K562 (cell line): ENCODE data around the gene CTIF. TPM values are rescaled to one million over a fixed set of nuclear protein-coding genes. Genes with fewer than 3 reads are reported as not detected.

Experiments used
- ATAC-seq: fragments of 200-7000 bp; cut with Tn5 transposase; 3 replicates; pipeline ENCODE4 v1.9.1; 2020; ENCODE audit warnings: moderate library complexity
- BruUV-seq: library from RNA; stranded (reverse); fragments of 400-500 nt; replicated peaks from 2 replicates; lab custom pipeline; 2021; lab: Mats Ljungman, UMichigan
- CTCF ChIA-PET: fragments of 300-600 bp; formaldehyde crosslinking; extraction: SDS; loops from one replicate; lab custom pipeline; 2021; ENCODE audit warnings: low intra/inter-chr PET ratio; lab: Yijun Ruan, JAX
- POLR2A ChIA-PET: fragments of 300-600, 350-650 bp; sonication (Branson Sonifier 250); formaldehyde crosslinking; extraction: SDS; loops from one replicate; lab custom pipeline; 2021; ENCODE audit warnings: antibody characterized with exemption, inconsistent platforms; lab: Yijun Ruan, JAX
- DNase-seq, 4 experiments: peaks; one replicate each; pipeline versions ENCODE4 v3.0.0 to v3.0.0-alpha.2; 2011 to 2018; ENCODE audit warnings: low spot score in 3 of 4, mixed read lengths in 3 of 4; ENCODE audit errors: extremely low read depth in 1 of 4
- FAIRE-seq: peaks from 2 replicates; lab custom pipeline; 2011; peaks lifted over from hg19 to GRCh38; lab: Jason Lieb, UNC
- H2AFZ ChIP-seq: 2 replicates; pipeline ENCODE4 v1.6.0; 2011; ENCODE audit warnings: low read depth, low read length, control low read depth, inconsistent platforms
- H3K27ac ChIP-seq: fragments of 200-600 bp; 3 replicates; pipeline ENCODE4 v1.8.0; 2011; ENCODE audit warnings: low read depth, mild to moderate bottlenecking, control low read depth, inconsistent platforms, low read length, moderate library complexity, mixed read lengths; ENCODE audit errors: extremely low read depth
- H3K27me3 ChIP-seq, 2 experiments: fragments of 300-600 bp in 1 of 2; 2 replicates in 1 of 2; 3 replicates in 1 of 2; pipeline versions ENCODE4 v1.6.0 to v1.8.0; 2011; ENCODE audit warnings: inconsistent platforms in 2 of 2, low read length in 2 of 2, mild to moderate bottlenecking in 1 of 2, mixed read lengths in 1 of 2, moderate library complexity in 1 of 2; ENCODE audit not compliant: control insufficient read depth in 2 of 2, insufficient read depth in 2 of 2
- H3K36me3 ChIP-seq: fragments of 300-600 bp; 3 replicates; pipeline ENCODE4 v1.8.0; 2011; ENCODE audit warnings: mild to moderate bottlenecking, low read length, inconsistent platforms; ENCODE audit not compliant: control insufficient read depth, insufficient read depth
- H3K4me1 ChIP-seq, 2 experiments: fragments of 200-600 bp in 1 of 2; replicated peaks in 1 of 2; 2 replicates in 1 of 2; 3 replicates in 1 of 2; pipeline versions ENCODE4 v1.5.1 to v1.8.0; 2011; ENCODE audit warnings: inconsistent platforms in 2 of 2, low read length in 2 of 2, mild to moderate bottlenecking in 1 of 2, mixed read lengths in 1 of 2, moderate library complexity in 1 of 2; ENCODE audit not compliant: control insufficient read depth in 2 of 2, insufficient read depth in 2 of 2
- H3K4me2 ChIP-seq: 2 replicates; pipeline ENCODE4 v1.6.1; 2011; ENCODE audit warnings: low read length, control low read depth, inconsistent platforms, mixed read lengths; ENCODE audit not compliant: insufficient read depth
- H3K4me3 ChIP-seq: fragments of 200-600 bp; sonication (generic), shearing (Covaris generic); 2 replicates; pipeline ENCODE4 v1.5.1; 2016; ENCODE audit warnings: control low read depth, inconsistent platforms
- H3K79me2 ChIP-seq: fragments of 200-600 bp; 3 replicates; pipeline ENCODE4 v1.8.0; 2011; ENCODE audit warnings: low read length, inconsistent platforms; ENCODE audit not compliant: control insufficient read depth, insufficient read depth
- H3K9ac ChIP-seq, 2 experiments: 2 replicates each; pipeline versions ENCODE4 v1.6.0 to v1.6.1; 2011; ENCODE audit warnings: low read depth in 2 of 2, low read length in 2 of 2, control low read depth in 1 of 2, inconsistent platforms in 1 of 2, mild to moderate bottlenecking in 1 of 2, mixed read lengths in 1 of 2; ENCODE audit not compliant: insufficient read depth in 1 of 2
- H3K9me1 ChIP-seq: one replicate; pipeline ENCODE4 v1.6.0; 2011; ENCODE audit warnings: inconsistent platforms, mild to moderate bottlenecking, low read length, moderate library complexity; ENCODE audit not compliant: control insufficient read depth, insufficient read depth
- H3K9me3 ChIP-seq: replicated peaks from 2 replicates; pipeline ENCODE4 v1.5.1; 2011; ENCODE audit warnings: low read depth, low read length, inconsistent platforms; ENCODE audit not compliant: control insufficient read depth, insufficient read depth
- H4K20me1 ChIP-seq: replicated peaks from 2 replicates; pipeline ENCODE4 v1.6.1; 2011; ENCODE audit warnings: low read length, inconsistent platforms, mixed read lengths; ENCODE audit not compliant: control insufficient read depth, insufficient read depth
- CBFA2T3 ChIP-seq: fragments of 450-650 bp; IDR thresholded peaks from 2 replicates; pipeline ENCODE4 v1.6.1; 2017
- CBX5 ChIP-seq: IDR thresholded peaks from 2 replicates; pipeline ENCODE4 v1.6.1; 2014; ENCODE audit warnings: low read depth, borderline replicate concordance
- CREBBP ChIP-seq: IDR thresholded peaks from one replicate; pipeline ENCODE4 v1.6.1; 2012; ENCODE audit warnings: low read depth, mild to moderate bottlenecking, control low read depth, inconsistent platforms, low read length
- EP300 ChIP-seq: IDR thresholded peaks from 2 replicates; pipeline ENCODE4 v1.6.1; 2012; ENCODE audit warnings: low read length, improper control_type of control experiment
- FOS ChIP-seq: IDR thresholded peaks from 3 replicates; pipeline ENCODE4 v1.6.1; 2011; ENCODE audit not compliant: insufficient read length; ENCODE audit errors: extremely low read depth
- FOXK2 ChIP-seq, 2 experiments: fragments of 450-650 bp; IDR thresholded peaks in 1 of 2; conservative IDR thresholded peaks in 1 of 2; 2 replicates each; pipeline ENCODE4 v1.6.1; 2016; ENCODE audit warnings: low read depth in 2 of 2, mild to moderate bottlenecking in 1 of 2
- MYC ChIP-seq, 2 experiments: fragments of 250-450 bp in 1 of 2; sonication (Bioruptor Pico) in 1 of 2; IDR thresholded peaks; 2 replicates each; pipeline versions ENCODE4 v1.5.1 to v1.6.1; 2012 to 2021; ENCODE audit warnings: low read depth in 2 of 2, borderline replicate concordance in 1 of 2, improper control_type of control experiment in 1 of 2, low read length in 1 of 2, mild to moderate bottlenecking in 1 of 2, moderate library complexity in 1 of 2
- PRPF4 ChIP-seq: fragments of 200-400 bp; formaldehyde crosslinking; IDR thresholded peaks from one replicate; pipeline ENCODE4 v1.6.1; 2017; ENCODE audit warnings: low read length, low read depth, mild to moderate bottlenecking; ENCODE audit not compliant: insufficient read depth, poor library complexity, severe bottlenecking
- SRSF1 ChIP-seq: fragments of 200-400 bp; formaldehyde crosslinking; IDR thresholded peaks from 2 replicates; pipeline ENCODE4 v1.6.1; 2017; ENCODE audit warnings: mild to moderate bottlenecking, low read depth, low read length, moderate library complexity
- TAL1 ChIP-seq: fragments of 450-650 bp; IDR thresholded peaks from 2 replicates; pipeline ENCODE4 v1.6.1; 2016; ENCODE audit warnings: mild to moderate bottlenecking
- ZNF584 ChIP-seq: fragments of 200-800 bp; sonication (Bioruptor generic); IDR thresholded peaks from 2 replicates; pipeline ENCODE4 v1.6.1; 2016; ENCODE audit warnings: low read depth, mild to moderate bottlenecking, missing genetic modification characterization, missing compliant biosample characterization
- ZNF740 ChIP-seq, 3 experiments: fragments of 200-800 bp in 1 of 3; sonication (Bioruptor generic) in 1 of 3; sonication (generic) in 1 of 3; formaldehyde crosslinking in 1 of 3; IDR thresholded peaks; 2 replicates each; pipeline versions ENCODE4 v1.6.1 to v1.8.0; 2016 to 2022; ENCODE audit warnings: mild to moderate bottlenecking in 2 of 3, missing compliant biosample characterization in 2 of 3, missing genetic modification characterization in 2 of 3, missing genetic modification reagents in 1 of 3
- WGBS: fragments of 100-300 bp; shearing (Covaris generic); methylation state at CpG from one replicate; pipeline ENCODE4 v1.1.6; 2016; ENCODE audit warnings: low coverage, mixed read lengths; ENCODE audit not compliant: insufficient coverage; ENCODE audit errors: missing lambda C conversion rate; 5-methylcytosine and 5-hydroxymethylcytosine counted together
- in situ Hi-C: fragments of 300-500 bp; cut with MboI; formaldehyde crosslinking; loops from 4 replicates; pipeline ENCODE4 v1.15.0; 2018; ENCODE audit warnings: inconsistent platforms, mixed read lengths
- intact Hi-C: fragments of 100-400 bp; cut with micrococcal nuclease; formaldehyde crosslinking; loops from 2 replicates; pipeline ENCODE4 v1.14.2; 2022
- polyA plus RNA-seq, 8 experiments: library from polyadenylated mRNA; depleted of rRNA in 4 of 8; stranded (reverse) in 5 of 8; unstranded in 3 of 8; fragments of >200 nt; fragmentation: Nextera tagmentation in 2 of 8; fragmentation: Illumina TruSeq in 1 of 8; extraction: Ambion mirVana in 2 of 8; extraction: Trizol in 1 of 8; gene quantifications; 2 replicates each; pipeline versions ENCODE4 v1.2.1 to v1.2.3, GENCODE V29; 2011 to 2014; ENCODE audit warnings: inconsistent platforms in 1 of 8, missing spikeins in 1 of 8
- total RNA-seq, 7 experiments: library from RNA; depleted of rRNA in 6 of 7; stranded (reverse); fragments of >200 nt in 6 of 7; fragmentation: Illumina TruSeq in 2 of 7; extraction: Trizol in 2 of 7; gene quantifications; 2 replicates each; pipeline versions ENCODE4 v1.2.1 to v1.2.3, GENCODE V29; 2011 to 2021; ENCODE audit warnings: low replicate concordance in 1 of 7
- TF ChIP-seq, protein P1 (sequence below): sonication (generic); formaldehyde crosslinking; IDR thresholded peaks from 2 replicates; pipeline ENCODE4 v1.8.0; 2023; ENCODE audit warnings: mild to moderate bottlenecking, missing genetic modification reagents
- TF ChIP-seq, protein P2 (sequence below): sonication (generic); formaldehyde crosslinking; IDR thresholded peaks from 2 replicates; pipeline ENCODE4 v1.8.1; 2023; ENCODE audit warnings: mild to moderate bottlenecking, missing genetic modification reagents, moderate library complexity
- TF ChIP-seq, protein P3 (sequence below): fragments of 450-650 bp; IDR thresholded peaks from 2 replicates; pipeline ENCODE4 v1.6.1; 2016; ENCODE audit warnings: missing biosample characterization, missing genetic modification characterization

The CTIF gene
- total and polyA plus RNA-seq, 9 of the 15 experiments (the other 6 are each of a cell fraction or from before 2014, with no cell fraction given) = 0.17 to 11.5 (median 2.2) TPM

DNA sequence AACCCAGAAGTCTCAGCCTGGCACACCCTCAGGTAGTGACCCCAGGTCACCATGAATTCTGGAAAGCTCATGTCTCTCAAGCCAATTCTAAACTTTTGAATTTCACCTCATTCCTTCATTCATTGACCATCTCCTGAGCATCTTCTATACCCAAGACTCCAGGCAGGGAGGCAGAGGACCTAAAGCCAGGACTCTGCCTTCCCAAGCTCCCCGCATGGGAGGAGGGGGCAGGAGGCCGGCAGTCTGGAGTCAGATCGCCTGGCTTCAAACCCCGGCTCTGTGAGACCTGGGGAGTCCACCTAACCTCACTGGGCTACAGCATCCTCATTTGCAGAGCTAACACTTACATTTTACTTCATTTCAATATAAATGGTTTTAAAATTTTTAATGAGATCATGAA, 352.9 kb downstream of the CTIF start:
- TF ChIP-seq MYC (IDR thresholded peaks at IDR 0.05; ENCODE audit: low read depth, low read length) (no peak), MYC (CRISPR knock-in tag; IDR thresholded peaks at IDR 0.05; ENCODE audit: borderline replicate concordance, low read depth) (no peak), CBFA2T3 (no peak), CREBBP (no peak), CBX5 (no peak), PRPF4 (no peak), FOS (no peak), EP300 (no peak), TAL1 (no peak), SRSF1 (no peak), ZNF740 (CRISPR knock-in tag; IDR thresholded peaks at IDR 0.05) (no peak), ZNF740 (tag; IDR thresholded peaks at IDR 0.05) (no peak), FOXK2 (conservative IDR thresholded peaks at IDR 0.05 in 1 of 2, IDR thresholded peaks at IDR 0.05 in 1 of 2; ENCODE audit: low read depth in 2 of 2) (no peak), ZNF584 (no peak)
- TF ChIP-seq, protein P1, sequence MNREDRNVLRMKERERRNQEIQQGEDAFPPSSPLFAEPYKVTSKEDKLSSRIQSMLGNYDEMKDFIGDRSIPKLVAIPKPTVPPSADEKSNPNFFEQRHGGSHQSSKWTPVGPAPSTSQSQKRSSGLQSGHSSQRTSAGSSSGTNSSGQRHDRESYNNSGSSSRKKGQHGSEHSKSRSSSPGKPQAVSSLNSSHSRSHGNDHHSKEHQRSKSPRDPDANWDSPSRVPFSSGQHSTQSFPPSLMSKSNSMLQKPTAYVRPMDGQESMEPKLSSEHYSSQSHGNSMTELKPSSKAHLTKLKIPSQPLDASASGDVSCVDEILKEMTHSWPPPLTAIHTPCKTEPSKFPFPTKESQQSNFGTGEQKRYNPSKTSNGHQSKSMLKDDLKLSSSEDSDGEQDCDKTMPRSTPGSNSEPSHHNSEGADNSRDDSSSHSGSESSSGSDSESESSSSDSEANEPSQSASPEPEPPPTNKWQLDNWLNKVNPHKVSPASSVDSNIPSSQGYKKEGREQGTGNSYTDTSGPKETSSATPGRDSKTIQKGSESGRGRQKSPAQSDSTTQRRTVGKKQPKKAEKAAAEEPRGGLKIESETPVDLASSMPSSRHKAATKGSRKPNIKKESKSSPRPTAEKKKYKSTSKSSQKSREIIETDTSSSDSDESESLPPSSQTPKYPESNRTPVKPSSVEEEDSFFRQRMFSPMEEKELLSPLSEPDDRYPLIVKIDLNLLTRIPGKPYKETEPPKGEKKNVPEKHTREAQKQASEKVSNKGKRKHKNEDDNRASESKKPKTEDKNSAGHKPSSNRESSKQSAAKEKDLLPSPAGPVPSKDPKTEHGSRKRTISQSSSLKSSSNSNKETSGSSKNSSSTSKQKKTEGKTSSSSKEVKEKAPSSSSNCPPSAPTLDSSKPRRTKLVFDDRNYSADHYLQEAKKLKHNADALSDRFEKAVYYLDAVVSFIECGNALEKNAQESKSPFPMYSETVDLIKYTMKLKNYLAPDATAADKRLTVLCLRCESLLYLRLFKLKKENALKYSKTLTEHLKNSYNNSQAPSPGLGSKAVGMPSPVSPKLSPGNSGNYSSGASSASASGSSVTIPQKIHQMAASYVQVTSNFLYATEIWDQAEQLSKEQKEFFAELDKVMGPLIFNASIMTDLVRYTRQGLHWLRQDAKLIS (CRISPR knock-in tag) = no peak
- TF ChIP-seq, protein P2, sequence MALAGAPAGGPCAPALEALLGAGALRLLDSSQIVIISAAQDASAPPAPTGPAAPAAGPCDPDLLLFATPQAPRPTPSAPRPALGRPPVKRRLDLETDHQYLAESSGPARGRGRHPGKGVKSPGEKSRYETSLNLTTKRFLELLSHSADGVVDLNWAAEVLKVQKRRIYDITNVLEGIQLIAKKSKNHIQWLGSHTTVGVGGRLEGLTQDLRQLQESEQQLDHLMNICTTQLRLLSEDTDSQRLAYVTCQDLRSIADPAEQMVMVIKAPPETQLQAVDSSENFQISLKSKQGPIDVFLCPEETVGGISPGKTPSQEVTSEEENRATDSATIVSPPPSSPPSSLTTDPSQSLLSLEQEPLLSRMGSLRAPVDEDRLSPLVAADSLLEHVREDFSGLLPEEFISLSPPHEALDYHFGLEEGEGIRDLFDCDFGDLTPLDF (CRISPR knock-in tag) = no peak
- TF ChIP-seq, protein P3, sequence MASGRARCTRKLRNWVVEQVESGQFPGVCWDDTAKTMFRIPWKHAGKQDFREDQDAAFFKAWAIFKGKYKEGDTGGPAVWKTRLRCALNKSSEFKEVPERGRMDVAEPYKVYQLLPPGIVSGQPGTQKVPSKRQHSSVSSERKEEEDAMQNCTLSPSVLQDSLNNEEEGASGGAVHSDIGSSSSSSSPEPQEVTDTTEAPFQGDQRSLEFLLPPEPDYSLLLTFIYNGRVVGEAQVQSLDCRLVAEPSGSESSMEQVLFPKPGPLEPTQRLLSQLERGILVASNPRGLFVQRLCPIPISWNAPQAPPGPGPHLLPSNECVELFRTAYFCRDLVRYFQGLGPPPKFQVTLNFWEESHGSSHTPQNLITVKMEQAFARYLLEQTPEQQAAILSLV (tag) = no peak
- Histone ChIP-seq H3K4me1 (peaks cover 6 to 26% of the 10 kb centered on the region in 2 experiments; a peak in 4 of 5 replicates), H4K20me1 (0 out of 2 replicates have a peak, but pooled peaks cover 3% of the 10 kb centered on the region), H3K9ac (no peak overlapping the region), H3K4me2 (no peak overlapping the region), H3K79me2 (no peaks in the 10 kb centered on the region), H3K9me1 (no peaks in the 10 kb centered on the region), H3K9me3 (no peaks in the 10 kb centered on the region), H3K36me3 (no peaks in the 10 kb centered on the region), H2AFZ (no peak overlapping the region), H3K4me3 (no peak overlapping the region), H3K27me3 (no peaks in the 10 kb centered on the region), H3K27ac (no peak overlapping the region)
- BruUV-seq = no TSS peak
- in situ Hi-C loops = no loop called here
- no peak for DNase-seq
- ChIA-PET CTCF (no interaction called here), POLR2A (no interaction called here)
- ATAC-seq = no peak
- intact Hi-C loops = loop anchor here (10.0 kb wide), 1 partner anchor 107 kb away; no protein-coding TSS in a partner anchor
- WGBS = 62% methylated on average over 3 of the region's 4 CpGs
- FAIRE-seq = no peak
